Mesenteric fat pad (tissue), 1 donor: ENCODE results near the gene NCEH1. TPM values are rescaled to one million over a fixed set of nuclear protein-coding genes. Genes with fewer than 3 reads are reported as not detected.
"Not testable (repeated sequence)": the region's sequence is repeated elsewhere in the genome, so short reads cannot be mapped to it uniquely, and the experiment has no call there.

Experiments used
- DNase-seq: peaks from one replicate; pipeline ENCODE4 v3.0.0-alpha.2; 2020; ENCODE audit warnings: low spot score
- long read RNA-seq: library from polyadenylated mRNA; unstranded; transcript quantifications from one replicate; pipeline ENCODE4 v2.0.0, GENCODE V29; 2020
- total RNA-seq: library from RNA; stranded (reverse); fragmentation: NEBNext Ultra II Directional; extraction: Animal tissue kit (Norgen Biotek cat#: 25700); gene quantifications from one replicate; pipeline ENCODE4 v1.2.1, GENCODE V29; 2021
- donor health status: DM: yes; HTN: yes; CAD: no.

Gene NCEH1, protein sequence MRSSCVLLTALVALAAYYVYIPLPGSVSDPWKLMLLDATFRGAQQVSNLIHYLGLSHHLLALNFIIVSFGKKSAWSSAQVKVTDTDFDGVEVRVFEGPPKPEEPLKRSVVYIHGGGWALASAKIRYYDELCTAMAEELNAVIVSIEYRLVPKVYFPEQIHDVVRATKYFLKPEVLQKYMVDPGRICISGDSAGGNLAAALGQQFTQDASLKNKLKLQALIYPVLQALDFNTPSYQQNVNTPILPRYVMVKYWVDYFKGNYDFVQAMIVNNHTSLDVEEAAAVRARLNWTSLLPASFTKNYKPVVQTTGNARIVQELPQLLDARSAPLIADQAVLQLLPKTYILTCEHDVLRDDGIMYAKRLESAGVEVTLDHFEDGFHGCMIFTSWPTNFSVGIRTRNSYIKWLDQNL
- 17.8 TPM for total RNA-seq
- long read RNA-seq, full-length matches to known transcripts, result 1 of 5 reads
- long read RNA-seq, partial matches to known transcripts, result 0 of 5 reads
- long read RNA-seq, other reads (novel, unspliced or antisense), result 4 of 5 reads

DNA sequence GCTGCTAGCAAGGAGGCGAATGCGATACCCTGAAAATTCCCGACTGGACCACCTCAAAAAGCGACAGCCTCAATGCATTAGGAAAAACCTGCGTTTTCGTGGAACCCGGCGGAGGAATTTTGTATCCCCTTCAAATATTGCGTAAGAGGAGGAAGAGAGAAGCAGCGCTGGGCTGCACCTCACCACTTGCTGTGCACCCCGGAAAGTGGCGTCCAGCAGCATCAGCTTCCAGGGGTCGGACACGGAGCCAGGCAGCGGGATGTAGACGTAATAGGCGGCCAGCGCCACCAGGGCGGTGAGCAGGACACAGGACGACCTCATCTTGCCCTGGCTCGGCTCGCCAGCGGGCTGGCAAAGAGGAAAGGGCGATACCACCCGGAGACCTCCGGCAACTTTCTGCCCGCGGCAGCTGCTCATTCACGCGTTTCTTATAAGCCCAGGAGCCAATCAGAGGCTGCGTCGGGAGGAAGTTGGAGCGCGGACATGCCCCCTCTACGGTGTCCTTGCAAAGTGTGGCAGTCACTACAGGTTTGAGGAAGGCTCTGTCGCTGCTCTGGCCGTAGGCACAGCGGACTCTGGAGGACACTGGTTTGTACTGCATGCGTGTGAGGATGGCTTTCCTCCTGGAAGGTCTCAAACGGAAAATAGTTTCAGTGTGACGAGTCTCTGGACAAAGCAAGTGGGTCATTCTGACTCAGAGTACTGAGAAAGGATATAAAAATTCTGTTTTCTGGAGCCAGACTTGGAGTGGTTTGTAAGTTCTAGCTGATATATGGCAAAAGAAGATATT, at the start of gene NCEH1:
TSS of gene NCEH1 (minus strand) at position 404 of the 790 bp plus-strand sequence. CDS start at position 321, 83 bp downstream.
- DNase-seq, result peak; percentile 94

DNA sequence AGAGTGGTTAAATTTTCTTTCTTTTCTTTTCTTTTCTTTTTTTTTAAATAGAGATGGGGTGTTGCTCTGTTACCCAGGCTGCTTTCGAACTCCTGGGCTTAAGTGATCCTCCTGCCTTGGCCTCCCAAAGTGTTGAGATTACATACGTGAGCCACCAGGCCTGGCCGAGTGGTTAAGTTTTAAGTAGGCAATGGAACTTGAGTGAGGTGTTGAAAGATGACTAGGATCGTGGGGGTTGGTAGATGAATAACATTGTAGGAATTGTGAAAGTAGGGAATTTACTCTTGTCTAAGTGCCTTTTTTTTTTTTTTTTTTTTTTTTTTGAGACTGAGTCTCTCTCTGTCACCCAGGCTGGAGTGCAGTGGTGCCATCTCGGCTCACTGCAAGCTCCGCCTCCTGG, 49.5 kb upstream of the NCEH1 start:
- not testable (repeated sequence) for DNase-seq

DNA sequence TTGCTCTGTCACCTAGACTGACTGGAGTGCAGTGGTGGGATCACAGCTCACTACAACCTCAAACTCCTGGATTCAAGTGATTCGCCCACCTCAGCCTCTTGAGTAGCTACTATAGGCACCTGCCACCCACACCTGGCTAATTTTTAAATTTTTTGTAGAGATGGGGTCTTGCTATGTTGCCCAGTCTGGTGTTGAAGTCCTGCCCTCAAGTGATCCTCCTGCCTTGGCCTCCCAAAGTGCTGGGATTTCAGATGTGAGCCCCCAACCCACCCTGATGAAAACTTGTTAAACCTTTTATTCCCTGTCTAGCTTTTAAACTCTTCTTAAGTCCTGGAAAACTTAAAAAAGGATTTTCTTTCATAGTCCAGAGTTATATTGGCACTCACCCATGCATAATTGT, 42.3 kb upstream of the NCEH1 start:
- no peak for DNase-seq

DNA sequence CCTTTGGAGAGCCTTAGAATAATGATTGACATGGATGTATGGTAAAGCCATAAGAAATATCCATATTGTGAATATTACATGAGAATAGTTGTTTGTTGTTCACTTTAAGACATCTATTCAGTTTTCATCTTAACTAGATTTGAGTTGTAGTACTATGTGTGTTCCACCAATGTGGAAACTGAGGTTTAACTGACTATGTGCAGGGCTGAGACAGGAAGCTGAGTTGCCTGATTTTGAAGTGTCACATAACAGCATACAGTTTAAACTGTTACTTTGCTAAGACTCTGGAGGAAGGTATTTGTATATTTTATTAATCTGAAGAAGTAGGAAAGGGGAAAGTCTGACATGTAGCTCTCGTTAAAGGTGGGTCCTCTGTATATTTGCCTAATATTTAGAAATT, 41.8 kb upstream of the NCEH1 start:
- DNase-seq, result no peak

DNA sequence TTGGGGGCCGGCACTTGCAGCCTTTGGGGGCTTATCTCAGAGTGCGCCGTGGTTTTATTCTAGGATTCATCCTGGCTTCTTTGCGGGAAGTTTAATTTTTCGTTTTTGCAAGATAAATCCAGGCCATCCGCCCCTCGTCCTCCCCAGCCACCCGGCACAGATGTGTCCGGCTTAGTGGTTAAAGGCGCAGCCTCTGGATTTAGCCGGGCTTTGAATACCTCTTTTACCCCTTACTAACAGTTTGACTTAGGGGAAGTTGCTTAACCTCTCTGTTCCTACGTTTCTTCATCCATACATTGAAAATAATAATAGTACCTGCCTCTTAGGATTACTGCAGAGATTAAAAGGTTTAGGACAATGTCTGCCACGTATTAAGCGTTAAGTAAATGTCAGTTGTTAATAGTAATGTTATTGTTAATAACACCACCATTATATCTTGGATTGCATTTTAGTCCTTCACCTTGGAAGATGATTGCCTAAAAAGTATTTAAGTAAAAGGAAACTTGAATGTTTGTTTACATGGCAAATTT, 40.4 kb upstream of the NCEH1 start:
- DNase-seq, result no peak

DNA sequence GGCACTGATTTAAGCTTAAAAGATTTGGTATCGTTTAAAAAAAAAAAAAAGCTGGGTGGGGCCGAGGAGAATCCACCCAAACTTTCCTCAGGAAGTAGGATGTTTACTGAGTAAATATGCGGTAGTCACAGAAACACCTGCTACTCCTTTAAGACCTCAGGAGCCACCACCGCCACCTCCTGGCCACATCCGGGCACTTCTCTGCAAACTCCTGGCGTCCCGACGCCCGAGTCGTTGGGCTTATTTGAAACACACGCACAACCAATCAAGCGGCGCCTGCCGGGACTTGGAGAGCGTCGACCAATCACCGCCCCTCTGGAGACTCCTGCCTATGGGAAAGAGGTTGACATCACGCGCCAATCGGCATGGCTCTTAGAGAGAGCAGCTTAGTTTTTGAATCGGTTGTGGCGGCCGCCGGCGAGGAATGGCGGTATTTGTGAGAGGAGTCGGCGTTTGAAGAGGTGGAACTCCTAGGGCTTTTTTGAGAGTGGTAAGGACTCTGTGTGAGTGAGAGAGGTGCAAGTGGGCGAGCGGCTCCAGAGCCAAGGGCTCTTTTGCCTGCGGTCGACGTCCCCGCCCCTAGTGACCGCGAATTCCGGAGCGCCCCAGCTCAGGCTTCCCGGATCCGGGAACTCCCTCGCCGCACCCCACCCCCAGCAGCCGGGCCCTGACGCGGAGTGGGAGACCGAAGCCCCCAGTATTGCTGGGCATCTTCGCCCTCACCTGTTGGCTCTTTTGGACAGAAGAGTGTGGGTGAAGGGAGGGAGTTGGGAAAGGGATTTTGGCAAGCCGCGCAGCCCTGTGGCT, 39.7 kb upstream of the NCEH1 start, which contains the start of gene ECT2:
TSS of gene ECT2 (plus strand) at position 359 of the 807 bp plus-strand sequence. CDS start 3,805 bp downstream, outside the sequence.
- DNase-seq, result peak; percentile 99

DNA sequence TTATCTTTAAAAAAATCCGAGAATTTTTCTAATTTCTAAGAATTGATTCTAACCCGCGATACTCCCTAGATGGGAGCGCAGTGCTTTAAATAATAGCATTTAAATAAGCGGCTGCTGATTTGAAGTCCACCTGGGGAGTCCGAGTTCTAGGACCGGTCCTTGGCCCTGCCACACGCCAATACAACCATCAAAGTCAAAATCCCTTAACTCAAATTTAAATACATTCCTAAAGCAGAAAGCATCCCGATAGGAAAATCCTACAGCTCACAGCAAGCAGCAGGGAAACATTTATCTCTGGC, 39.2 kb upstream of the NCEH1 start:
- no peak for DNase-seq

DNA sequence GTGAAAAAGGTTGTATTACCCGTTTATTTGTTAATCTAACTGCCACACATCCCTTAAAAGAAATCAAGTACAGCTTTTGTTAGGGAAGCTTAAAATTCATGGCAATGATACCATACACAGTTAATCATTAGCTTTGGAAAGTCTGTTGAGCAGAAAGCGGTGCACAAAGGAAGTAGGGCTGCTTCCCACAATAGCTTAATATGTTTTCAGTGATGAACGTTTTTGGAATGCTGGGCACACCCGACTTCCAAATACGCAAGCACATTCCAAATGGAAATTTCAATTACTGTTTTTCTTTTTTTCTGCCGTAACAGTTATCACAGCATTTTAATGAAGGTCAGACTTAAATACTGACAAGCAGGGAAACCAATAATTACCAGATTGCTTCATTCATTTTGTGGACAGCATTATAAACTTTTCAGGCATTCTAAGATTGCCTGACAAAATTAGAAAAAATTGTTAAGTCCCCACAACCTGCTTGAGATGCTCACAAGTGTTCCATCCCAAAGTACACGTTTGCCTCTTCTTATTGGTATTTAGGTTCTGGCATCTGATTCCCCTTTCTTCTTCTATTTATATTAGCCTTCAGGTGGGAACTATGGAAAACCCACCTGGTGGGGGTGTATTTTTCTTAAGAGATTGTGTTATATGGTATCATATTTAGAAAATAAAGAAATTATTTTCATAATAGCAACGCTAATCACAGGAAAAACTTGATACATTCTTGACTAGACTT, 38.5 kb upstream of the NCEH1 start:
- DNase-seq, result no peak

DNA sequence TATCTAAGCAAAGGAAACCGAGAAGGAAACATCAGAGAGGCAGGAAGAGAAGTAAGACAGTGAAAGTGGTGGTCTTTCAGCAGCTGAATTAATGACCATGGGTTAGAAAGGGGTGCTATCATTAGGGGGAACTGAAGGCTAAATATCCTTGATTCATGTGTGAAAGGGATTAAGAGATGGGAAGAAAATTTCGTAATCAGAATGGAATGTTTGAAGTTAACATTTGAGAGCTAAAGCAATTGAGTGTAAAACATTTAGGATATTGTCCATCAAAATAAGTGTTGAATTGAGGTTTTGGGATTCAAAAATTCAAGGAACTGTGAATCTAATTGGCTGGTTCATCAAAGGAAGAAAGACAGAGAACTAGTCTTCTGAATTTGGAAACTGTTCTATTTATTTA, 35.6 kb upstream of the NCEH1 start:
- no peak for DNase-seq

DNA sequence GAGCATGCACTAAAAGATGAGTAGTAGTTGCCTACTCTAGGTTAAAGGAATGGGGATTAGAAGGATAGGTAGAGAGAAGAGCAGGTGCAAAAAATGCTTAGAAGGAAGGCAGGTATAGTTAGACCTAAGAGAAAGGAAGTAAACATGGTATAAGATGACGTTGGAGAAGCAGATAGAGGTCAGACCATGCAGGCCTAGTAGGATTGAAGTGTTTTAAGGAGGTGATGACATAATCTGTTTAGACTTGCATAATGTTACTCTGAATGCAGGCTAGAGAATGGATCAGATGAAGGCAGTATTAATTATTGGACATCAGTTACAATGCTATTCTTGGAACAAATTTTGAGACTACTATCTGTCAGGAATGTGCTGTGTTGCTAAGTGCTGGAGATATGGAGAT, 28.6 kb upstream of the NCEH1 start:
- DNase-seq, result no peak

DNA sequence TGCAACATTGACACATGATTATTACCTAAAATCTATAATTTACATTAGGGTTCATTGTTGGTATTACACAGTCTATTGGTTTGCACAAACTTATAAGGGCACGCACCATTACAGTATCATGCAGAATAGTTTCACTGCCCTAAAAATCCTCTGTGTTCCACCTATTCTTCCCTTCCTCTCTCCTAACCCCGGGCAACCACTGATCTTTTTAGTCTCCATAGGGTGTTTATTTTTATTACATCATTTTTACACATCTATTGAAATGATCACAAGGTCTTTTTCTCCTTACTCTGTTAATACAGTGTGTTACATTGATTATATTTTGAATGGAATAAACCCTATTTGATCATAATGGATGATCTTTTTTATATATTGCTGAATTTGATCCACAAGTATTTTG, 24.1 kb upstream of the NCEH1 start:
- DNase-seq, result no peak

DNA sequence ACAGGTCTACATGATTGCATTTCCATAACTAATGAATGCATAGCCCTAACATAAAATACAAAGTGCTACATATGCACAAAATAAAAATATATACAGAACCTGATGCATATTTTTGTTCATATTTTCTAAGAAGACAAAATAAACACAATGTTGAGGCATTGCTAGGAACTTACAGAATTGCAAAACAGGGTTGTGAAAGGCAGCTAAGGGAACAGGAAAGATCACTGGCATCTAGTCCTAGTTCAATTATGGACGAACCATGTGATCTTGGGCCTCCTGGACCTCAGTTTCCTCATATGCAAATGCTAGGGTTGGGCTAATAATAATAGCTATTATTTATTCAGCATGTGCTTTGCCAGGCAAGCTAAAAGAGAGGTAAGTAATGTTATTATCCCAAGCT, 15.5 kb upstream of the NCEH1 start:
- DNase-seq, result no peak

DNA sequence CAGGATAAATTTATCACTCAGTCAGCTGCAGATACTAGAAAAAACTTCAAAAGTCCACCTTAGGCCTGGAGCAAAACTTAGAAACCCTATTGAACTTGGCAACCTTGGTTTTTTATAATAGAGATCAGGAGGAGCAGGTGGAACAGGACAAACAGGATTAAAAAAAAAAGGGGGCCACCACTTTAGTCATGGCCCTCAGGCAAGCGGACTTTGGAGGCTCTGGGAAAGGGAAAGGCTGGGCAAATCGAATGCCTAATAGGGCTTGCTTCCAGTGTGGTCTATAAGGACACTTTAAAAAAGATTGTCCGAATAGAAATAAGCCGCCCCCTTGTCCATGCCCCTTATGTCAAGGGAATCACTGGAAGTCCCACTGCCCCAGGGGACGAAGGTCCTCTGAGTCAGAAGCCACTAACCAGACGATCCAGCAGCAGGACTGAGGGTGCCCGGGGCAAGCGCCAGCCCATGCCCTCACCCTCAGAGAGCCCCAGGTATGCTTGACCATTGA, 11.7 kb upstream of the NCEH1 start:
- DNase-seq, result not testable (repeated sequence)

DNA sequence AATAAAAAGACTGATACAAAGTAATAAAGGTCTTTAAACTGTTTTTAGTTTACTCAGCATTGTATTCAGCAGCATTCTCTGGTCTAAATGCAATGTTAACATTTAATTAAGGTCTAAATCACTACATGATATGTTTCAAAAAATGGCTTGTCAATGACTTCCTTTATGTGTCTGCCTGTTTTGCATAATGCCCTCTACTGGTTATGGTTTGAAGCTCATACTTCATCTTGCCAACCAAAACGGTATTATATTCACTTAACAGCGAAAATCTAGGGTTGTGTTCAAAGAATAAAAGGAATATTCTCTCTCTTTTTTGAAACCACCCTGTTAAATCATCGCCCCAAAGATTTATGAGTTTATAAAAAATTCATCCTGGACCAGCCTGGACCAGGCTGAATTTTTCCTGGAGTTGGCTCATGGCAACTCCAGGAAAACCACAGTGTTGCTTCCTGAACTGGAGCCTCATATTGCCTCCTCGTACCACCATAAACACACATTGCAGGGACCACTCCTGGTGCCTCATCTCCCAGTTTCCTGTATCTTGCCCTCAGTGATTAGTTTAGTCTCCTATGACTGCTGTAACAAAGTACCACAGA, 6.7 kb upstream of the NCEH1 start:
- DNase-seq, result no peak

DNA sequence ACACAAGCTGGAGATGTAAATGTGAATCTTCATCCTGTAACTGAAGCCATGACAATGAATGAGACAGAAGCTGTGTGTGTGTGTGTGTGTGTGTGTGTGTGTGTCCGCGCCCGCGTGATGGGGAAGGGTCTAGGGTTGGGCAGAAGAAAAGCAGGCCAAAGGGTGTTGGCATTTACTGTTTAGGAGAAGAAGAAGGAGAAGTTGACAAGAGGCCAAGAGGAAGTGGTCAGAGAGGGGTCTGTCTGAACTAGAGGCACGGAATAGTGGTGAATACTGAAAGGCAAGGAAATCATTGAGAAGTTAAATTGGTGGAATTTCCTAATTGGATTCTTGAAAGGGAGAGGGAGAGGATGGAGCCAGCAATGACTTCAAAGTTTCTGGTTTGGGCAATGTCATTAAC, 5.6 kb upstream of the NCEH1 start:
- DNase-seq, result no peak

DNA sequence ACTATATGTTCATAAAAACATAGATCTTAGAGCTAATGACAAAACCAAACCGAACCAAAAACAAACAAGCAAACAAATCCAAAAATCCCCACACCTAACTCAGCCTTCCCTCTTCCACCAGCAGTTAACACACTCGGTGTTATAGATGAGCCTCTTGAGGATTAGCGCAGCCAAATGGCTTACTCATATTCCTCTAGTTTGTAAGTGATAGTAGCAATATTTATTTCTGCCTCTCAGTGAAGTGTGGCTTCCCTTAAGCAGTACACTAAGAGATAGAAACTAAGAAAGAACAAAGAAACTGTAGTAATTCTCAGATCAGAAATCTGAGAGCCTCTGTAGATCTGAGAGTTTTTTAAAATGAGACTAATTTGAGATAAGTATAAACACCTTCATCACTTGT, 2.4 kb upstream of the NCEH1 start:
- no peak for DNase-seq

DNA sequence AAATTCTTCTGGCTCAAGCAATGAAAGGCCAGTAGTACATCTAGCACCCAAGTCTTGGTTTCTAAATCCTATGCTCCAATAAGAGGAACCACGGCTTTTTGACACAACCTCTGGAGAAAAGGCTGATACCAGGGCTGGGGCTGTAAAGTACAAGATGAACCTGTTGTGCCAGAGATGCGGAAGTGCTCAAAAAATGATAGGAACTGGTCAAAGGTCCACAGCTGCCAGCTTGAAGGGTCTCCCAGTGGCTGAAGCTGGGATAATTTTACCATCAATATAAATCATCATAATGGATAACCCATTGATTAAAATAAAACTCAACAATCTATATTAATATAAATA, 558 bp upstream of the NCEH1 start:
- no peak for DNase-seq

DNA sequence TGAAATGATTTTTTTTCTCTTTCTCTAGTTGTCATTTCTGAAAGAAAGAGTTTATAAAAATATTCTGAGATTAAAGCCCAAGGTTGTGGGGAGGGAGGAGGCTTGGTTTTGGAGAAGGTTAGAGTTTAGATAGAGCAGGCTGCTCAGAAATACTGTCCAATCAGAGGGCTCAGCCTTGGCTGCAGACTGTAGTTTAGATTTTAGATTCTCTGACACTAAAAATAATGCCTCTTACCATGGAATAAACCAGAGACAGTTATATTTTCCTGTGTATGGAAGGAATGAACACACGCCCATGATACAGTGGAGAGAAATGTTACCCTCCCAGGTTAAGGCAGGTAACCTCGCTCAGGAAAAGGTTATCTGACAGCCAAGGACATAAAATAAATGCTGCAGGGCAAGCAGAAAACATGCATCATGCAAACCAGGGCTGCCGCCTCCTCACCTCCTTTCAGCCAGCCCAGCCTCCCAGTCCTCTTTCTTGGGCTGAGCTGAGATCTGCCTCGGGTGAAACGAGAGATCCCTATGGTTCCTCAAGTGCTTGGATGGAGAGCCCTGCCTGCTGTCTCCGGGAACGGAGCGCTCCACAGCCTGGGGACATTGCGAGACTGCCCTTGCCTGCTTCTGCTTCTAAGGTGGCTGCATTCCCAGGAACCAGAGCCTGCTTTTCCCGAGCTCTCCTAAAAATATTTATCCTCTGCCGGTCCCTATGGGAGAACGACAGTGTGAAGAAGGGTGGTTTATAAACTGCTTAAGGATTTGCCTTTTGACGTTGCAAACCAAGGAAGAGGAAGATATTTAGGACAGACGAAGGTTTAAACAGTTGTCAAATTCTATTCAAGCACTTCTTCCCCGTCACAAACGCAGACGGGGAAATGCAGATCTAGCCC, 848 bp downstream of the NCEH1 start:
- DNase-seq, result no peak
